H1 (cell line): ENCODE measurements around the gene CCR9. TPM values are rescaled to one million over a fixed set of nuclear protein-coding genes. Genes with fewer than 3 reads are reported as not detected.

Experiments used
- CTCF ChIA-PET: fragments of 300-600 bp; sonication (Branson Sonifier 250); formaldehyde crosslinking; loops from one replicate; lab custom pipeline; 2021; ENCODE audit not compliant: partially characterized antibody; lab: Charles Lee
- POLR2A ChIA-PET: fragments of 300-600 bp; sonication (Branson Sonifier 250); formaldehyde crosslinking; loops from one replicate; lab custom pipeline; 2021; ENCODE audit warnings: inconsistent platforms; ENCODE audit not compliant: partially characterized antibody; lab: Charles Lee
- DNase-seq, 2 experiments: peaks; one replicate each; pipeline versions ENCODE4 v3.0.0 to v3.0.0-alpha.2; 2010 to 2022; ENCODE audit warnings: low spot score in 2 of 2, low read depth in 1 of 2, mixed read lengths in 1 of 2
- FAIRE-seq: peaks from 2 replicates; lab custom pipeline; 2011; peaks lifted over from hg19 to GRCh38; lab: Jason Lieb, UNC
- H2AFZ ChIP-seq: 2 replicates; pipeline ENCODE4 v1.8.1; 2012; ENCODE audit warnings: low read length, inconsistent platforms
- H2AK5ac ChIP-seq: 2 replicates; pipeline ENCODE4 v1.6.1; 2013; ENCODE audit warnings: low read depth, low read length
- H2BK120ac ChIP-seq: replicated peaks from 2 replicates; pipeline ENCODE3; 2013; ENCODE audit warnings: low read depth, low read length, inconsistent platforms
- H2BK12ac ChIP-seq: 2 replicates; pipeline ENCODE4 v1.6.1; 2013; ENCODE audit warnings: low read depth, low read length
- H2BK15ac ChIP-seq: 2 replicates; pipeline ENCODE4 v1.6.1; 2013; ENCODE audit warnings: low read length
- H2BK20ac ChIP-seq: 2 replicates; pipeline ENCODE4 v1.6.1; 2013; ENCODE audit warnings: low read length
- H2BK5ac ChIP-seq: 2 replicates; pipeline ENCODE4 v1.6.1; 2013; ENCODE audit warnings: low read depth, low read length
- H3K14ac ChIP-seq: 2 replicates; pipeline ENCODE4 v1.6.1; 2013; ENCODE audit warnings: inconsistent platforms; ENCODE audit not compliant: insufficient read length
- H3K18ac ChIP-seq: 2 replicates; pipeline ENCODE4 v1.6.1; 2013; ENCODE audit warnings: low read length; ENCODE audit errors: extremely low read depth
- H3K23ac ChIP-seq: 2 replicates; pipeline ENCODE4 v1.6.1; 2013; ENCODE audit warnings: inconsistent platforms; ENCODE audit not compliant: insufficient read length
- H3K23me2 ChIP-seq: 2 replicates; pipeline ENCODE4 v1.6.1; 2013; ENCODE audit warnings: low read depth, low read length
- H3K27ac ChIP-seq: 2 replicates; pipeline ENCODE4 v1.6.1; 2011; ENCODE audit warnings: low read depth, low read length, inconsistent platforms
- H3K27me3 ChIP-seq, 4 experiments: replicated peaks in 1 of 4; 1 replicate in 1 of 4; 2 replicates in 3 of 4; pipeline versions ENCODE4 v1.6.1 to v1.8.1; 2011 to 2013; ENCODE audit warnings: low read length in 3 of 4, mild to moderate bottlenecking in 3 of 4, inconsistent platforms in 2 of 4, mixed read lengths in 2 of 4, moderate library complexity in 1 of 4; ENCODE audit not compliant: control insufficient read depth in 3 of 4, insufficient read depth in 3 of 4; ENCODE audit errors: extremely low read depth in 1 of 4
- H3K36me3 ChIP-seq, 4 experiments: 2 replicates each; pipeline versions ENCODE4 v1.6.1 to v1.8.1; 2011 to 2013; ENCODE audit warnings: mild to moderate bottlenecking in 4 of 4, low read length in 3 of 4, moderate library complexity in 2 of 4, control low read depth in 1 of 4, inconsistent platforms in 1 of 4; ENCODE audit not compliant: insufficient read depth in 4 of 4, control insufficient read depth in 2 of 4
- H3K4ac ChIP-seq: replicated peaks from 2 replicates; pipeline ENCODE3; 2013; ENCODE audit warnings: low read length, low read depth, mixed read lengths, inconsistent platforms; ENCODE audit not compliant: insufficient read length
- H3K4me1 ChIP-seq, 4 experiments: replicated peaks in 1 of 4; 1 replicate in 1 of 4; 2 replicates in 3 of 4; pipeline versions ENCODE4 v1.6.1 to v1.8.1; 2011 to 2013; ENCODE audit warnings: low read length in 3 of 4, inconsistent platforms in 2 of 4, mixed read lengths in 1 of 4; ENCODE audit not compliant: insufficient read depth in 4 of 4, control insufficient read depth in 3 of 4
- H3K4me2 ChIP-seq, 2 experiments: 2 replicates each; pipeline versions ENCODE4 v1.6.1 to v1.8.1; 2011 to 2013; ENCODE audit warnings: low read depth in 2 of 2, low read length in 2 of 2, control low read depth in 1 of 2, inconsistent platforms in 1 of 2, mild to moderate bottlenecking in 1 of 2; ENCODE audit not compliant: insufficient read depth in 1 of 2
- H3K4me3 ChIP-seq, 4 experiments: fragments of 200-600, 300-600 bp in 1 of 4; sonication (generic), shearing (Covaris generic), sonication (Bioruptor Twin) in 1 of 4; 2 replicates each; pipeline versions ENCODE4 v1.5.1 to v1.8.1; 2011 to 2016; ENCODE audit warnings: low read length in 4 of 4, low read depth in 3 of 4, control low read depth in 2 of 4, inconsistent platforms in 2 of 4, mild to moderate bottlenecking in 2 of 4, mixed read lengths in 1 of 4, moderate library complexity in 1 of 4; ENCODE audit not compliant: insufficient read depth in 2 of 4; ENCODE audit errors: extremely low read depth in 1 of 4
- H3K56ac ChIP-seq: replicated peaks from 2 replicates; pipeline ENCODE3; 2013; ENCODE audit warnings: low read depth, mild to moderate bottlenecking, mixed read lengths, low read length, inconsistent platforms; ENCODE audit not compliant: insufficient read length
- H3K79me1 ChIP-seq: 2 replicates; pipeline ENCODE4 v1.6.1; 2013; ENCODE audit warnings: low read depth, low read length, control low read depth
- H3K79me2 ChIP-seq, 2 experiments: 2 replicates each; pipeline versions ENCODE4 v1.6.1 to v1.8.1; 2012 to 2013; ENCODE audit warnings: low read length in 2 of 2, mild to moderate bottlenecking in 2 of 2, inconsistent platforms in 1 of 2; ENCODE audit not compliant: insufficient read depth in 2 of 2, control insufficient read depth in 1 of 2
- H3K9ac ChIP-seq, 4 experiments: replicated peaks in 1 of 4; 1 replicate in 1 of 4; 2 replicates in 3 of 4; pipeline versions ENCODE4 v1.6.1 to v1.8.1; 2011 to 2013; ENCODE audit warnings: low read depth in 3 of 4, low read length in 3 of 4, control low read depth in 2 of 4, mild to moderate bottlenecking in 2 of 4, moderate library complexity in 2 of 4, inconsistent platforms in 1 of 4; ENCODE audit errors: extremely low read depth in 1 of 4
- H3K9me3 ChIP-seq, 2 experiments: 2 replicates each; pipeline versions ENCODE4 v1.6.1 to v1.8.1; 2012 to 2013; ENCODE audit warnings: mild to moderate bottlenecking in 2 of 2, moderate library complexity in 2 of 2, control low read depth in 1 of 2, inconsistent platforms in 1 of 2, low read depth in 1 of 2, low read length in 1 of 2, mixed read lengths in 1 of 2; ENCODE audit not compliant: insufficient read depth in 2 of 2
- H4K20me1 ChIP-seq, 2 experiments: replicated peaks in 1 of 2; 2 replicates each; pipeline versions ENCODE3 to v1.8.1; 2011 to 2013; ENCODE audit warnings: inconsistent platforms in 2 of 2, low read length in 2 of 2, mild to moderate bottlenecking in 1 of 2; ENCODE audit not compliant: insufficient read depth in 2 of 2, control insufficient read depth in 1 of 2
- H4K5ac ChIP-seq: 2 replicates; pipeline ENCODE4 v1.6.1; 2013; ENCODE audit warnings: low read length, low read depth, mixed read lengths, inconsistent platforms; ENCODE audit not compliant: insufficient read length
- H4K8ac ChIP-seq: 2 replicates; pipeline ENCODE4 v1.8.0; 2013; ENCODE audit warnings: mild to moderate bottlenecking, moderate library complexity, low read length, inconsistent platforms; ENCODE audit not compliant: insufficient read depth; ENCODE audit errors: extremely low read depth
- H4K91ac ChIP-seq: replicated peaks from 2 replicates; pipeline ENCODE3; 2013; ENCODE audit warnings: low read length, mixed read lengths, inconsistent platforms; ENCODE audit not compliant: insufficient read length
- E2F6 ChIP-seq: IDR thresholded peaks from 2 replicates; pipeline ENCODE4 v1.6.1; 2012; ENCODE audit warnings: inconsistent platforms
- EP300 ChIP-seq, 2 experiments: IDR thresholded peaks; 1 replicate in 1 of 2; 2 replicates in 1 of 2; pipeline ENCODE4 v1.6.1; 2011 to 2012; ENCODE audit warnings: low read depth in 2 of 2, low read length in 2 of 2, mild to moderate bottlenecking in 2 of 2, borderline replicate concordance in 1 of 2, inconsistent platforms in 1 of 2, moderate library complexity in 1 of 2
- TAF7 ChIP-seq: optimal IDR thresholded peaks from 2 replicates; pipeline ENCODE3; 2011; ENCODE audit warnings: low read depth, mild to moderate bottlenecking, inconsistent platforms, low read length, moderate library complexity, borderline replicate concordance
- WGBS, 2 experiments: shearing (Covaris generic) in 1 of 2; methylation state at CpG; one replicate each; pipeline versions ENCODE4 v1.1.6 to v1.1.7; 2013 to 2015; ENCODE audit warnings: low lambda C conversion rate in 2 of 2, mixed read lengths in 2 of 2, inconsistent platforms in 1 of 2, low coverage in 1 of 2, missing lambda C conversion rate in 1 of 2; ENCODE audit not compliant: insufficient replicate concordance in 2 of 2, insufficient coverage in 1 of 2, insufficient read length in 1 of 2; ENCODE audit errors: extremely low coverage in 1 of 2, missing lambda C conversion rate in 1 of 2; 5-methylcytosine and 5-hydroxymethylcytosine counted together
- polyA plus RNA-seq, 7 experiments: library from polyadenylated mRNA; depleted of rRNA in 3 of 7; stranded (reverse) in 5 of 7; unstranded in 2 of 7; fragments of >200 nt in 5 of 7; fragments of 200-250 nt in 2 of 7; gene quantifications; 1 replicate in 5 of 7; 2 replicates in 1 of 7; 4 replicates in 1 of 7; pipeline versions ENCODE4 v1.2.1 to v1.2.3, GENCODE V29; 2011 to 2013; ENCODE audit warnings: missing spikeins in 2 of 7, mixed read lengths in 2 of 7
- total RNA-seq: library from RNA; stranded (reverse); fragmentation: NEBNext Ultra II Directional; extraction: Animal tissue kit (Norgen Biotek cat#: 25700); gene quantifications from 2 replicates; pipeline ENCODE4 v1.2.1, GENCODE V29; 2021

CCR9 gene
- total and polyA plus RNA-seq, 2 of the 8 experiments (the other 6 are each of a cell fraction or from before 2014, with no cell fraction given): not detected

GRCh38 chr3:45889337-45889736 is 3.0 kb downstream of the CCR9 start:
- H2BK12ac ChIP-seq: no peak overlapping the region
- H2BK120ac ChIP-seq: no peak overlapping the region
- H3K4me3 ChIP-seq: no peak overlapping the region
- no peaks in the 10 kb centered on the region for H3K9me3 ChIP-seq
- no peak overlapping the region for H2BK5ac ChIP-seq
- no peak overlapping the region for H2BK20ac ChIP-seq
- no peak overlapping the region for H2BK15ac ChIP-seq
- no peak overlapping the region for H2AFZ ChIP-seq
- H4K8ac ChIP-seq: no peak overlapping the region
- no peak overlapping the region for H3K4me2 ChIP-seq
- H4K91ac ChIP-seq: no peak overlapping the region
- ChIA-PET POLR2A (no interaction called here), CTCF (interaction anchor here (0.8 to 1.2 kb wide), 2 partner anchors 11 to 17 kb away, joined by 3 read pairs; no protein-coding TSS in a partner anchor)
- TF ChIP-seq EP300 (IDR thresholded peaks at IDR 0.05; ENCODE audit: borderline replicate concordance in 1 of 2, low read depth in 2 of 2, low read length in 2 of 2): no peak
- TF ChIP-seq E2F6: no peak
- TF ChIP-seq TAF7: no peak
- no peaks in the 10 kb centered on the region; a peak in 1 of 8 replicates for H3K36me3 ChIP-seq
- no peak overlapping the region for H3K4ac ChIP-seq
- H3K56ac ChIP-seq: no peak overlapping the region
- H3K14ac ChIP-seq: no peak overlapping the region
- H3K9ac ChIP-seq: no peak overlapping the region
- H3K79me2 ChIP-seq: no peaks in the 10 kb centered on the region
- H3K23ac ChIP-seq: no peak overlapping the region
- H3K18ac ChIP-seq: no peak overlapping the region
- FAIRE-seq (no peak), DNase-seq (no peak)
- H3K79me1 ChIP-seq: no peaks in the 10 kb centered on the region
- H3K23me2 ChIP-seq: no peaks in the 10 kb centered on the region
- H4K20me1 ChIP-seq: no peaks in the 10 kb centered on the region
- no peaks in the 10 kb centered on the region; a peak in 1 of 7 replicates for H3K27me3 ChIP-seq
- no peaks in the 10 kb centered on the region for H3K4me1 ChIP-seq
- no peak overlapping the region for H4K5ac ChIP-seq
- no peak overlapping the region for H3K27ac ChIP-seq
- 82% methylated on average over 4 of the region's 4 CpGs; no CpG with 5 or more reads in 1 of the 2 experiments for WGBS, 2 experiments
- no peak overlapping the region for H2AK5ac ChIP-seq
